ENCODE results near the gene HLA-DQB1. TPM values are rescaled to one million over a fixed set of nuclear protein-coding genes. Genes with fewer than 3 reads are reported as not detected.
"Not testable (repeated sequence)": the region's sequence is repeated elsewhere in the genome, so short reads cannot be mapped to it uniquely, and the experiment has no call there.

The HLA-DQB1 gene
- polyA plus RNA-seq: 155 TPM

DNA sequence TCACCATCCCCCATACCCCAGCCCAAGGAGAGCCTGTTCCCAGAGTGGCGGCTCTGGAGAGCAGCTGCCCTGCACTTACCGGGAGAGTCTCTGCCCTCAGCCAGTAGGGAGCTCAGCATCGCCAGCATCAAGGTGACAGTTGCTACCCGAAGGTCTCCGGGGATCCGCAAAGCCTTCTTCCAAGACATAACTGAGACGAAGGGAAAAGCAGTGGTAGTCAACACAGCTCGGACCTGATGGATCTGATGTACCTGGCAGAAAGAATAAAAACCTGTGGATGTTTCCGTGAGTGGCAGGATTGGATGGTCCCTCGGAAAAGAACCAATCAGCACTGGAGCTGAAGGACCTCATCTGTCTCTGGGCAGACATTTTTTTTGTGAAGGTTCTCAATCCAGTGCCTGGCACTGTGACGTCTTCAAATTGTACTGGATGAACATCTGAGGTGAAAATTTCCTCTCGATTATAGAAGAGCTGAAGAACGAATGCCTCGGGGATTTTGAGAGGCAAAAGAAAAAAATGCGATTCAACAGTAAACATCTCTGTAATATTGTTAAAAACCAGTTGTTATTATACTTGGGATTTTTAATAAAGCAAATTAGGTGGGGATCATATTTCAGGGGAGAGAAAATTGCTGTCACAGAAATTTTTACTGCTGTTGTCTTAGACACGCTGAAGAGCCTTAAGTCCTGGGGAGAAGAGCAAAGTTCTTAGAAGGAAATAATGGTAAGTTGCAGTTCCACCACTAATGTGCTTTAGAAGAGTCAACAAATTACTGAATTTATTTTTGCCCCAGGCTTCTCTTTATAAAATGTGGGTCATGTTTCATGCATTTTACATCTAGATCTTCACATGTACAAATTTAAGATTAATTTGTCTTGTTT lies at the start of gene HLA-DQB1:
HLA-DQB1 (minus strand) TSS at position 238 of the 881 bp plus-strand sequence; CDS start at position 188, 50 bp downstream.
- H3K9me3 Mint-ChIP-seq: no peaks in the 10 kb centered on the region
- peak within 1 kb of the TSS; percentile 94 to 100 (median 99) for H3K4me3 Mint-ChIP-seq
- peak within 1 kb of the TSS; percentile 94 to 99 (median 98) for H3K27ac Mint-ChIP-seq
- peaks cover 4% of the 10 kb centered on the region for H3K27me3 Mint-ChIP-seq
- H3K36me3 Mint-ChIP-seq: peaks cover 13% of the 10 kb centered on the region
- H3K4me1 Mint-ChIP-seq: peaks cover 33 to 55% (median 49%) of the 10 kb centered on the region in 3 donors

DNA sequence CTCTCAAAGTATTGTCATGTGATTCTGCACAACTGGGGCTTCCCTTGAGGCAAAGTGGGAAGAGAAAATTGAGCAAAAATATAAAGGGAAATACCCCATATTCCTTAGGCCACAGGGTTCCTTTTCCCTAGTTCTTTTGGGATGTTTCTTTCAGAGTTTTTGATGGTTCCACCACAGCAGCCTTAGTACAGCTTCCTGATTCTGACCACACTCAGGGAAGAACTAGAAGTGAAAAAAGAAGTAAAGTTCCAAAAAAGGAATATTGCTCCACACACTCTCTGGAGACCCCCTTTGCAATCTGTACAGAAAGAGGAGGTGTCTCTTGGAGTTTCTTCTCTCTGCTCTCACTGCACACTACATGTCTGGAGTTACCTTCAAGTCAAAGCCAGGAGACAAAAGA lies 46.8 kb upstream of the HLA-DQB1 start:
- Mint-ChIP-seq H3K4me1 (no peaks in the 10 kb centered on the region), H3K4me3 (no peak overlapping the region), H3K36me3 (peaks cover 2% of the 10 kb centered on the region), H3K27me3 (no peaks in the 10 kb centered on the region), H3K27ac (no peak overlapping the region), H3K9me3 (no peaks in the 10 kb centered on the region)

DNA sequence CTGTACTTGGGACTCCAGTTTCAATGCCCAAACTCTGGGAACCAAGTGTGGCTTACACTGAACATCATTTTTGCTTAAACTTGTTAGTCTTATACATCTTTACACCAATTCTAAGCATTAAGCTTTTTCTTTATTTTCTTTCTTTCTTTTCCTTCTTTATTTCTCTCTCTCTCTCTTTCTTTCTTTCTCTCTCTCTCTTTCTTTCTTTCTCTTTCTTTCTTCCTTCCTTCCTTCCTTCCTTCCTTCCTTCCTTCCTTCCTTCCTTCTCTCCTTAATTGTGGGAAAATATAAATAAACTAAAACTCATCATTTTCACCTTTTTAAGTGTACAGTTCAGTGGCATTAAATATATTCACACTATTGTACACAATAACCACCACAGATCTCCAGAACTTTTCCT lies 43.2 kb upstream of the HLA-DQB1 start:
- Mint-ChIP-seq H3K4me3 (no peak overlapping the region), H3K36me3 (peaks cover 1% of the 10 kb centered on the region), H3K27me3 (no peaks in the 10 kb centered on the region), H3K27ac (no peak overlapping the region), H3K4me1 (no peaks in the 10 kb centered on the region), H3K9me3 (no peaks in the 10 kb centered on the region)

DNA sequence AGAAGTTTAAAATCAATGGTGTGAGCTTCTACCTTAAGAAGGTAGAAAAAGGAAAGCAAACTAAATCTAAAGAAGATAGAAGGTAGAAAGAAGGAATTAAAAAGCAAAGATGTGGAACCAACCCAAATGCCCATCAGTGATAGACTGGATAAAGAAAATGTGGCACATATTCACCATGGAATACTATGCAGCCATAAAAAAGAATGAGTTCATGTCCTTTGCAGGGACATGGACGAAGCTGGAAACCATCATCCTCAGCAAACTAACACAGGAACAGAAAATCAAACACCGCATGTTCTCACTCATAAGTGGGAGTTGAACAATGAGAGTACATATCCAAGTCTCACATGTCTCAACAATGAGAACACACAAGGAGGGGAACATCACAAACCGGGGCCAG lies 38.7 kb upstream of the HLA-DQB1 start:
- H3K27me3 Mint-ChIP-seq, H3K4me3 Mint-ChIP-seq, H3K36me3 Mint-ChIP-seq, H3K27ac Mint-ChIP-seq, H3K4me1 Mint-ChIP-seq, H3K9me3 Mint-ChIP-seq: not testable (repeated sequence)

DNA sequence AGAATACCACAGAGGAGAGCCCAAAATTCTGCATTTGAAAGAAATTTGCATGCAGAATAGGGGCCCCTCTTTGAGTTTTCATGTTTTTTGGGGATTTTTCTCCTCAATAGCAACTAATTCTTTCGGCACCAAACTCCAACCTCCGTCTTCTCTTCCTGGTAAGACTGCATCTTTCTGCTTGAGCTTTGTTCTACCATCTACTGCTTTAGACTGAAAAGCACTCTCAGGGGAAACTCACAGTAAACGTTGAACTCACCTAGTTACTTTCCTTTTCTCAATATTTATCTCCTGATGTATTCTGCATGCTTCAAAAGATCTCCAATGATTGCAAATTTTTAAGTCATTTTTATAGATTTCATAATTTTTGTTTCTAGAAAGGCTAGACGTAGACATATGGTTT lies 36.9 kb upstream of the HLA-DQB1 start:
- H3K9me3 Mint-ChIP-seq: no peaks in the 10 kb centered on the region
- H3K27ac Mint-ChIP-seq: peak overlapping the region in 1 of 3 donors; percentile 86
- H3K27me3 Mint-ChIP-seq: peaks cover 5% of the 10 kb centered on the region
- no peaks in the 10 kb centered on the region for H3K36me3 Mint-ChIP-seq
- H3K4me1 Mint-ChIP-seq: peaks cover 1 to 4% (median 3%) of the 10 kb centered on the region in 3 donors
- H3K4me3 Mint-ChIP-seq: peak overlapping the region in 2 of 4 donors; percentile 77 to 93

DNA sequence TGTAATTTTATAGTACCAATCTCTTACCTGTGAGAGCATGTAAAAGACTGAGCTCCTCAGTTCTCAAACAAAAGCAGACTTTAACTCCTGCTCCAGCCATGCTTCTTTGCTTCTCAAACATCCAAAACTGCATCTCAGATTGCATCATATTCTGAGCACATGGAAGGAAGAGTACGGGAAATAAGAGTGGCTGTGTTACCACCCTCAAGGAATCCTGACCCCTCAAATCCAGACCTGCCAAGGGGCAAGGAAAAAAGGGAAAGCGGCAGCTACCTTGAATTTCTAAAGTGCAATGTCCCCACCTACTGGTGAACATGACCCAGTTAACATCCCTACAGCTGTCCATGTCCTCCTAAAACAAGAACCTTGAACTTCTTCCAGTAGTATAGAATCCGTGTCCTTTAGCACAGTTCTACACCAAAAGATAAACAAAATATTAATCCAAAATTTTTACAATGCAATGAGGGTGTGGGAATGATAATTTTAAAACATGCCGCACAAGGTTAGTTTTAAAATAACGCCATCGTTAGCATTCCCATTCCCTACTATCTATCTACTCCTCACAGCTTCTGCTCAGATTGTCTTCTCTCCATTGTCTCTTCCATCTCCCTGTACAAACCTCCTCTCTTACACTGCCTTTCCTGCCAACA lies 34.1 kb upstream of the HLA-DQB1 start:
- H3K4me1 Mint-ChIP-seq: peaks cover 1 to 4% (median 3%) of the 10 kb centered on the region in 3 donors
- no peaks in the 10 kb centered on the region for H3K9me3 Mint-ChIP-seq
- no peak overlapping the region for H3K27ac Mint-ChIP-seq
- H3K4me3 Mint-ChIP-seq: peak overlapping the region in 3 of 4 donors; percentile 74 to 90 (median 82)
- peaks cover 5% of the 10 kb centered on the region for H3K27me3 Mint-ChIP-seq
- no peaks in the 10 kb centered on the region for H3K36me3 Mint-ChIP-seq

DNA sequence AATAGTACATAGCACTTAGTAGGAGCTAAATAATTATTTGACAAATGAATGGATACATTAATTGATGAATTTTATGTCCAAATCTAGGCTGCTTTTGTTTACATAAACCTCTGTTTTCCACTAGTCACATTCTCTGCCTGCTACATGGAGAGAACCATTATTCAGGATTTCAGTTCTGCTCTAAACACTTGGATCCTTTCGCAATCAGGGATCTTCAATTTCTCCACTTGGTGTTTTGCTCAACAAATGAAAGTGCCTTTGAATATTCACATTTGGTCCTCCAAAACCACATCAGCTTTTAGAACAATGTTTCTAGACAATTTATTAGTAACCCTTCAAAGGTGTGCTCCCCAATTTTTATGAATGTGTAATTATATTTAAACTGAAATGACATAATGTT lies 30.6 kb upstream of the HLA-DQB1 start:
- peaks cover 4 to 7% (median 5%) of the 10 kb centered on the region in 3 donors for H3K4me1 Mint-ChIP-seq
- H3K36me3 Mint-ChIP-seq: no peaks in the 10 kb centered on the region
- H3K27me3 Mint-ChIP-seq: peaks cover 2% of the 10 kb centered on the region
- H3K9me3 Mint-ChIP-seq: peaks cover 0 to 5% (median 0%) of the 10 kb centered on the region in 3 donors
- H3K4me3 Mint-ChIP-seq: no peak overlapping the region
- no peak overlapping the region for H3K27ac Mint-ChIP-seq

DNA sequence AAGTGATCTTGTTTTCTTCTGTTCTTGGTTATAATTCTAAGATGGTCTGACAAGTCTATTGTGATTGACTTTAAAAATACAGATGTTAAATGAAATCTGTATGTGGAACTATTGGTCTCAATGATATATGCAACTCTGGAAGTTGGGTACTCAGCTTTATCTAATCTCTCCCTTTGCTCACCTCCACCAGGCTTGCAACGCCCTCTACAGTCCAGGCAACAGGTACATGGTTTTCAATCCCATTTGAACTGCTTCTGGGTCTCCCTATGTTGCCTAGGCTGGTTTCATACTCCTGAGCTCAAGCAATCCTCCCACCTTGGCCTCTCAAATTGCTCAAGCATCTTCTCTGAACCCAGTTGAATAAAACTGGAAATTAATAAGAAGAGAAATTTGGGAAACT lies 25.6 kb upstream of the HLA-DQB1 start:
- peak overlapping the region; percentile 89 to 97 (median 92) for H3K27ac Mint-ChIP-seq
- peaks cover 18 to 25% (median 23%) of the 10 kb centered on the region in 3 donors for H3K4me1 Mint-ChIP-seq
- H3K27me3 Mint-ChIP-seq: no peaks in the 10 kb centered on the region
- peaks cover 0 to 5% (median 0%) of the 10 kb centered on the region in 3 donors for H3K9me3 Mint-ChIP-seq
- no peaks in the 10 kb centered on the region for H3K36me3 Mint-ChIP-seq
- peak overlapping the region in 3 of 4 donors; percentile 69 to 90 (median 82) for H3K4me3 Mint-ChIP-seq

DNA sequence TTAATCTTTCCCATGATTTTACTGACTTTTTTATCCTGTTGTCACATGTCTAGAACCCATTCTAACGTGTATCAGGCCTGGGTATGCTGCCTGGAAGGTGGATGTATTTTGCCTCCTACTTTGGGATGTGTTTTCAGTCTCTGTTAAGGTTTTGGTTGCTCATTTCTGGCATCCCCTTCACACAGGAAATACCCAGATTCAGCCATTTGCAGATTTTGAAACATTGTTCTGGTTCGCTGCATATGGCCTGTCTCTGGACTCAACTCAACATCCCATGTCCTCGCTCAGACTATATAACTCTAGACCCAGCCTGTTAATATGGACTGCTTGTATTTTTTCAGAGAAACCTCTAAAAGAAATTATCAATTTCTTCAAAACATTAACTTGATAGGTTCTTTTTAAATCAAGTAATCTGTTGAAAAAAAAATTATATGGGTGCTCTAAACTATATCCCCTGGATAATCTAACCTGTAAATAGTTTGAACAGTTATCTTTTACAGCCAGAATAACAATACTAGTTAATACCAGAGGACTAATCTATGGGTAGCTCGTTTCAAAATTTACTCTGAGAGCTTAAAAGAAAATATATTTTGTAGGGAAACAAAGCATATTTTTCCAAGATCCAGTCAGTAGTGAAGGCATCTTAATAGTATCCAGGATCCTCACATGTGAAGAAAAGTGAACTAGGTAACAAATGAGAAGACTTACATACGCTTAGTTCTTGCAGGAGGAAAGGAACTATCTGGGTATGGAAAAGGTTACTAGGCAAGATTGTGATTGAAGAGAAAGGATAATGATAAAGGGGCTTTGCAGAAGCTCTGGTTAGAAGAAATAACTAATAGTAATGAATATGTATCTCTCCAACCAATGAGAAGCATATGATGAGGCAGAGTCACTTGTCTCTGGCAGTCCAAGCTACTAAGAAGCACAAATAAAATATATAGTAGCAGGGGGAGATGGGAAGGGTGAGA lies 23.4 kb upstream of the HLA-DQB1 start:
- no peaks in the 10 kb centered on the region for H3K27me3 Mint-ChIP-seq
- H3K4me3 Mint-ChIP-seq: peak overlapping the region; percentile 75 to 89 (median 82)
- H3K27ac Mint-ChIP-seq: peak overlapping the region; percentile 94 to 97 (median 96)
- peaks cover 34 to 39% (median 38%) of the 10 kb centered on the region in 3 donors for H3K4me1 Mint-ChIP-seq
- peaks cover 0 to under 1% (median 0%) of the 10 kb centered on the region in 3 donors for H3K9me3 Mint-ChIP-seq
- H3K36me3 Mint-ChIP-seq: peaks cover 1% of the 10 kb centered on the region

DNA sequence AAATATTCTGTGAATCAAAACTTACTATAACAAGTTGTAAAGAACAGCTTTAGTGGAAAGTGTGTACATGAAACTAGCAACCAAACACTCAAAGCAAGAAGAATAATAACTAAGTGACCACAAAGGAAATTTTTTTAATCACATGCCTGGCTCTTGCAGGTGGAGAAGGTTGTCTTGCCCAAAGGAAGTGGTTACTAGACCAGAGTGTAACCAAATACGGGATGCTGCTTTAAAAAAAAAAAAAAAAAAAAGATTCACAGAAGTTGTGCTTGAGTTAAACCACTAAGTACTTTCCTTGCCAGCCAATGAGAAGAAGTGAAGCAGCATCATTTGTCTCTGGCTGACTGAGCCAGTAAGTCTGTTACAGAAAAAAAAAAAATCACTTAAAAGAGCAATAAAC lies 19.1 kb upstream of the HLA-DQB1 start:
- peak overlapping the region; percentile 39 to 82 (median 69) for H3K4me3 Mint-ChIP-seq
- H3K36me3 Mint-ChIP-seq: peaks cover 4% of the 10 kb centered on the region
- peaks cover 41 to 53% (median 45%) of the 10 kb centered on the region in 3 donors for H3K4me1 Mint-ChIP-seq
- no peaks in the 10 kb centered on the region for H3K27me3 Mint-ChIP-seq
- H3K9me3 Mint-ChIP-seq: peaks cover 0 to 2% (median 0%) of the 10 kb centered on the region in 3 donors
- H3K27ac Mint-ChIP-seq: peak overlapping the region; percentile 93 to 97 (median 97)

DNA sequence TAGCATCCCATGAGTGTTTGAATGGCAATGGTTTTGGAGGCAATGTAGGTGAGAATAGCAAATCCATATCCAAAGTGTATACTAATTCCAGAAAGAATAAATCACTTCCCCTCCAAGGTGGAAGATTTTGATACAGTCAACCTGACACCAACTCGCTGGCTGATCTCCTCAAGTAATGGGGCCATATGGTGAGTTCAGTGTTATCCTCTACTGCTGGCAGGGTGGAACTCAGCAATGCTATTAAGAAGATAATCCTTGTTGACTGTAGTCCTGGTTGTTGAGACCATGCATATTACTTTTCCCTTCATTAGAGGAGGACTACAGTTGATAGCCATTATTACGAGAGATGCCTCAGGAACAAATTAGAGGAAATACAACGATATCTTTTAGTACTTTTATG lies 17.8 kb upstream of the HLA-DQB1 start:
- Mint-ChIP-seq H3K4me1 (peaks cover 36 to 51% (median 46%) of the 10 kb centered on the region in 3 donors), H3K9me3 (peaks cover 0 to 7% (median 0%) of the 10 kb centered on the region in 3 donors), H3K27me3 (no peaks in the 10 kb centered on the region), H3K4me3 (peak overlapping the region in 1 of 4 donors; percentile 47), H3K36me3 (peaks cover 4% of the 10 kb centered on the region), H3K27ac (peak overlapping the region; percentile 93 to 97 (median 97))

DNA sequence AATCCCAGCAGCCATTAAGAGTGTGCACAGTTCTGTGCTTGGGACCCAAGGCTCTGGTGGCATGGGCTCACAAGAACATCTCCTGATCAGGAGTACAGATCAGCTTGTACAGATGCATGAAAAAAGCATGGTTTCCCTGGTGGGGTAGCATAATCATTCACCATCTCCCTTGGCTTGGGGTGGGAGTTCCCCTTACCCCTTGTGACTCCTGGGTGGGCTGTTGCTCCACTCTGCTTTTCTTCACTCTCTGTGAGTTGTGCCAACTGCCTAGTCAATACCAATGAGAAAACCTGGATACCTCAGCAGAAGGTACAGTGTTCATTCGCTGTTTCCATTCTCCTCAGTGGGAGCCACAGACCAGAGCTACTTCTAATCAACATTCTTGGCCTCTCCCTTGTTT lies 13.6 kb upstream of the HLA-DQB1 start:
- no peaks in the 10 kb centered on the region for H3K27me3 Mint-ChIP-seq
- H3K36me3 Mint-ChIP-seq: peaks cover 3% of the 10 kb centered on the region
- peak overlapping the region in 2 of 3 donors; percentile 35 to 73 for H3K27ac Mint-ChIP-seq
- H3K4me1 Mint-ChIP-seq: peaks cover 22 to 28% (median 27%) of the 10 kb centered on the region in 3 donors
- peaks cover 0 to 7% (median 5%) of the 10 kb centered on the region in 3 donors for H3K9me3 Mint-ChIP-seq
- H3K4me3 Mint-ChIP-seq: no peak overlapping the region

DNA sequence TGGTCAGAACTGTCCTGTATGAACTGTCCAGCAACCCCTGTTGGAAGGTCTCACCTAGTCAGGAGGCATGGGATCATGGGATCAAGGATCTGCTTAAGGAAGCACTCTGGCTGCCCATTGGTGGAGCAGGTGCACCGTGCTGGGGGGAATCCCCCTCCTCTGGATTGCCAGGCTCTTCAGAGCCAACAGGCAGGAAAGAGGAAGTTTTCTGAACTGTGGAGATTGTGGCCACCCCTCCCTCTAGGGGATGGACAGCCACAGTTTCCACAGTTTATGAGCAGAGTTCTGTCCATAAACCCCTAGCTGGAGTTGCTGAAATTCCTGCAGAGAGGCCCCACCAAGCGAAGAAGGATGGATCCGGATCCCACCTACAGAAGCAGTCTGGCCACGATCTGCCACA lies 13.0 kb upstream of the HLA-DQB1 start:
- H3K27ac Mint-ChIP-seq: peak overlapping the region in 1 of 3 donors; percentile 35
- peaks cover 3 to 7% (median 5%) of the 10 kb centered on the region in 3 donors for H3K9me3 Mint-ChIP-seq
- H3K36me3 Mint-ChIP-seq: peaks cover 6% of the 10 kb centered on the region
- H3K4me1 Mint-ChIP-seq: peaks cover 16 to 24% (median 23%) of the 10 kb centered on the region in 3 donors
- H3K4me3 Mint-ChIP-seq: no peak overlapping the region
- H3K27me3 Mint-ChIP-seq: no peaks in the 10 kb centered on the region

DNA sequence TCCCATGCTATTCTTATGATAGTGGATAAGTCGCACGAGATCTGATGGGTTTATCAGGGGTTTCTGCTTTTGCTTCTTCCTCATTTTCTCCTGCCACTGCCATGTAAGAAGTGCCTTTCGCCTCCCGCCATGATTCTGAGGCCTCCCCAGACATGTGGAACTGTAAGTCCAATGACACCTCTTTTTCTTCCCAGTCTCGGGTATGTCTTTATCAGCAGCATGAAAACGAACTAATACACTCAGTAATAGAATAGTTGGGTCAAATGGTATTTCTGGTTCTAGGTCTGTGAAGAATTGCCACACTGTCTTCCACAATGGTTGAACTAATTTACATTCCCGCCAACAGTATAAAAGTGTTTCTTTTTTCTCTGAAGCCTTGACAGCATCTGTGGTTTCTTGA lies 7.7 kb upstream of the HLA-DQB1 start:
- H3K27ac Mint-ChIP-seq: peak overlapping the region in 1 of 3 donors; percentile 91
- not testable (repeated sequence) for H3K9me3 Mint-ChIP-seq, H3K36me3 Mint-ChIP-seq, H3K27me3 Mint-ChIP-seq
- H3K4me1 Mint-ChIP-seq: peaks cover 5 to 22% (median 20%) of the 10 kb centered on the region in 3 donors
- peak overlapping the region in 1 of 4 donors; percentile 35 for H3K4me3 Mint-ChIP-seq
